H1 (cell line): Measurements from ENCODE around the gene LCNL1. TPM values are rescaled to one million over a fixed set of nuclear protein-coding genes. Genes with fewer than 3 reads are reported as not detected.

Experiments used
- BRCA1 ChIP-seq: IDR thresholded peaks from 2 replicates; pipeline ENCODE4 v1.6.1; 2012; ENCODE audit warnings: low read depth, low read length, improper control_type of control experiment
- CREB1 ChIP-seq: IDR thresholded peaks from 2 replicates; pipeline ENCODE4 v1.6.1; 2012; ENCODE audit warnings: inconsistent platforms
- EZH2 ChIP-seq: fragments of 200-600 bp; sonication (generic); IDR thresholded peaks from 2 replicates; pipeline ENCODE4 v1.7.1; 2012; ENCODE audit warnings: low read depth, mild to moderate bottlenecking, moderate library complexity, low read length, inconsistent platforms; ENCODE audit not compliant: severe bottlenecking
- SAP30 ChIP-seq: fragments of 300-600 bp; sonication (generic); IDR thresholded peaks from 2 replicates; pipeline ENCODE4 v1.7.1; 2012; ENCODE audit warnings: low read length, moderate library complexity, mild to moderate bottlenecking, inconsistent platforms; ENCODE audit not compliant: insufficient read depth, insufficient replicate concordance
- SUZ12 ChIP-seq: fragments of 200-600 bp; sonication (generic); IDR thresholded peaks from 2 replicates; pipeline ENCODE4 v1.6.1; 2012; ENCODE audit warnings: mild to moderate bottlenecking, inconsistent platforms, low read length, moderate library complexity, mixed read lengths
- TAF7 ChIP-seq: optimal IDR thresholded peaks from 2 replicates; pipeline ENCODE3; 2011; ENCODE audit warnings: low read depth, mild to moderate bottlenecking, inconsistent platforms, low read length, moderate library complexity, borderline replicate concordance
- polyA plus RNA-seq, 7 experiments: library from polyadenylated mRNA; depleted of rRNA in 3 of 7; stranded (reverse) in 5 of 7; unstranded in 2 of 7; fragments of >200 nt in 5 of 7; fragments of 200-250 nt in 2 of 7; gene quantifications; 1 replicate in 5 of 7; 2 replicates in 1 of 7; 4 replicates in 1 of 7; pipeline versions ENCODE4 v1.2.1 to v1.2.3, GENCODE V29; 2011 to 2013; ENCODE audit warnings: missing spikeins in 2 of 7, mixed read lengths in 2 of 7
- total RNA-seq: library from RNA; stranded (reverse); fragmentation: NEBNext Ultra II Directional; extraction: Animal tissue kit (Norgen Biotek cat#: 25700); gene quantifications from 2 replicates; pipeline ENCODE4 v1.2.1, GENCODE V29; 2021

The LCNL1 gene
- total and polyA plus RNA-seq, 2 of the 8 experiments (the other 6 are each of a cell fraction or from before 2014, with no cell fraction given): 0.11 TPM; not detected in 1

DNA sequence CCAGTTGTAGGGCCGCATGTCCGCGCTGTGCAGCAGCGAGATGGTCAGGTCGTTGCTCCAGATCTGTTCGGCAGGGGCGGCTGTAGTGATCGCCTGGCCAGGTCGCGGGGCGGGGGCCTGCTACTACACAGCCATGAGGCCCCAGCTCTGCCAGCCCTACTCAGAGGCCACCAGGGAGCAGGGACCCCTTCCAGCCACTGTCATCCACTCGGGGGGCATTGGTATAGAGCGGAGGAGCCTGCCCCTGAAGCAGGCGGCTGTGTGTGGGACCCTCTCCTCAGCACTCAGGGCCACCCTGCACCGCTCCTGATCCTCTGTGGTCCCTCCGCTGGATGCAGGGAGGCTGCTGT lies 39.9 kb upstream of the LCNL1 start (continued):
- no peak for TF ChIP-seq SAP30
- no peak for TF ChIP-seq TAF7
- TF ChIP-seq CREB1: no peak
- no peak for TF ChIP-seq SUZ12
- no peak for TF ChIP-seq EZH2
- TF ChIP-seq BRCA1: no peak
- TF ChIP-seq, all 59 proteins: peak for 0
